GM23338 (cell line): ENCODE results near the gene ALCAM. TPM values are rescaled to one million over a fixed set of nuclear protein-coding genes. Genes with fewer than 3 reads are reported as not detected.

Source experiments
- ATAC-seq: fragments of 200-7000 bp; cut with Tn5 transposase; 3 replicates; pipeline ENCODE4 v1.9.1; 2020
- DNase-seq: peaks from one replicate; pipeline ENCODE4 v3.0.0-alpha.2; 2015; ENCODE audit warnings: low spot score
- H2AFZ ChIP-seq: fragments of 200-600 bp; sonication (generic); 2 replicates; pipeline ENCODE4 v1.8.0; 2016; ENCODE audit warnings: antibody characterized with exemption, mild to moderate bottlenecking, moderate library complexity
- H3F3A ChIP-seq: fragments of 200-600 bp; sonication (generic); replicated peaks from 2 replicates; pipeline ENCODE4 v1.8.0; 2017; ENCODE audit warnings: antibody characterized with exemption, mixed run types, low read depth
- H3K27ac ChIP-seq: fragments of 200-600 bp; sonication (generic); 2 replicates; pipeline ENCODE4 v1.6.1; 2016; ENCODE audit warnings: low read depth
- H3K27me3 ChIP-seq: fragments of 200-600 bp; sonication (generic); 2 replicates; pipeline ENCODE4 v1.8.0; 2016; ENCODE audit warnings: mild to moderate bottlenecking, mixed run types, moderate library complexity; ENCODE audit not compliant: insufficient read depth
- H3K36me3 ChIP-seq: fragments of 200-600 bp; sonication (generic); 2 replicates; pipeline ENCODE4 v1.8.0; 2016; ENCODE audit warnings: mild to moderate bottlenecking; ENCODE audit not compliant: insufficient read depth
- H3K4me1 ChIP-seq: fragments of 200-600 bp; sonication (generic); 2 replicates; pipeline ENCODE4 v1.8.0; 2016; ENCODE audit warnings: mild to moderate bottlenecking, moderate library complexity; ENCODE audit not compliant: insufficient read depth
- H3K4me2 ChIP-seq: fragments of 200-600 bp; sonication (generic); 2 replicates; pipeline ENCODE4 v1.7.1; 2017; ENCODE audit warnings: mixed run types
- H3K4me3 ChIP-seq: fragments of 200-600 bp; sonication (generic); 2 replicates; pipeline ENCODE4 v1.6.1; 2016; ENCODE audit warnings: mixed run types
- H3K79me2 ChIP-seq: fragments of 200-600 bp; sonication (generic); replicated peaks from 2 replicates; pipeline ENCODE4 v1.8.0; 2017; ENCODE audit warnings: mild to moderate bottlenecking; ENCODE audit not compliant: insufficient read depth
- H3K9me2 ChIP-seq: fragments of 200-600 bp; sonication (generic); 2 replicates; pipeline ENCODE4 v1.8.0; 2017; ENCODE audit not compliant: insufficient read depth
- H4K20me1 ChIP-seq: fragments of 200-600 bp; sonication (generic); replicated peaks from 2 replicates; pipeline ENCODE4 v1.8.0; 2017; ENCODE audit warnings: mild to moderate bottlenecking; ENCODE audit not compliant: insufficient read depth
- H3K27ac Mint-ChIP-seq: 2 replicates; pipeline ENCODE4 v1.8.0; 2020; ENCODE audit warnings: inconsistent platforms, mild to moderate bottlenecking, moderate library complexity, mixed read lengths
- H3K27me3 Mint-ChIP-seq: 3 replicates; pipeline ENCODE4 v1.8.0; 2022; ENCODE audit warnings: low read depth, mild to moderate bottlenecking, moderate library complexity, mixed read lengths, inconsistent platforms; ENCODE audit not compliant: insufficient read depth, poor library complexity
- H3K36me3 Mint-ChIP-seq: 3 replicates; pipeline ENCODE4 v1.8.0; 2021; ENCODE audit warnings: low read depth, mild to moderate bottlenecking, inconsistent platforms, moderate library complexity, mixed read lengths
- H3K4me1 Mint-ChIP-seq: 3 replicates; pipeline ENCODE4 v1.8.0; 2020; ENCODE audit warnings: mild to moderate bottlenecking, inconsistent platforms, mixed read lengths
- H3K4me3 Mint-ChIP-seq: 3 replicates; pipeline ENCODE4 v1.8.0; 2021; ENCODE audit warnings: moderate library complexity, mild to moderate bottlenecking, inconsistent platforms, mixed read lengths
- H3K9me3 Mint-ChIP-seq: 3 replicates; pipeline ENCODE4 v1.8.0; 2020; ENCODE audit warnings: moderate library complexity, mild to moderate bottlenecking, inconsistent platforms, mixed read lengths
- CREB1 ChIP-seq: fragments of 250-450 bp; sonication (Bioruptor Pico); IDR thresholded peaks from 2 replicates; pipeline ENCODE4 v1.5.0; 2020; ENCODE audit warnings: low read depth, mild to moderate bottlenecking, moderate library complexity
- CTCF ChIP-seq, 2 experiments: fragments of 200-600 bp in 1 of 2; sonication (generic) in 1 of 2; conservative IDR thresholded peaks; 2 replicates each; pipeline versions ENCODE4 v1.5.1 to v1.6.1; 2016 to 2017; ENCODE audit warnings: antibody characterized with exemption in 2 of 2, low read depth in 2 of 2, mild to moderate bottlenecking in 2 of 2, moderate library complexity in 1 of 2
- ETS1 ChIP-seq: IDR thresholded peaks from 2 replicates; pipeline ENCODE4 v1.6.1; 2016; ENCODE audit warnings: antibody characterized with exemption
- EZH2phosphoT487 ChIP-seq: fragments of 200-600 bp; sonication (generic); IDR thresholded peaks from one replicate; pipeline ENCODE4 v1.8.1; 2018; ENCODE audit warnings: antibody characterized with exemption; ENCODE audit not compliant: unreplicated experiment
- JUNB ChIP-seq: IDR thresholded peaks from one replicate; pipeline ENCODE4 v1.6.1; 2016; ENCODE audit warnings: antibody characterized with exemption; ENCODE audit not compliant: unreplicated experiment
- NANOG ChIP-seq: IDR thresholded peaks from 2 replicates; pipeline ENCODE4 v1.6.1; 2016; ENCODE audit warnings: antibody characterized with exemption, borderline replicate concordance
- POLR2AphosphoS5 ChIP-seq: IDR thresholded peaks from 2 replicates; pipeline ENCODE4 v1.6.1; 2016; ENCODE audit warnings: antibody characterized with exemption, low read depth
- REST ChIP-seq: IDR thresholded peaks from one replicate; pipeline ENCODE4 v1.6.1; 2018; ENCODE audit warnings: antibody characterized with exemption; ENCODE audit not compliant: unreplicated experiment
- STAT1 ChIP-seq: IDR thresholded peaks from one replicate; pipeline ENCODE4 v1.6.1; 2016; ENCODE audit warnings: antibody characterized with exemption; ENCODE audit not compliant: unreplicated experiment
- ZNF114 ChIP-seq: fragments of 250-450 bp; sonication (Bioruptor Pico); IDR thresholded peaks from 2 replicates; pipeline ENCODE4 v1.5.0; 2020; ENCODE audit warnings: mild to moderate bottlenecking, moderate library complexity
- polyA plus RNA-seq: library from polyadenylated mRNA; unstranded; fragments of >200 nt; fragmentation: Nextera tagmentation; extraction: Ambion mirVana; gene quantifications from 2 replicates; pipeline ENCODE4 v1.2.1, GENCODE V29; 2016
- total RNA-seq: library from RNA; depleted of rRNA; stranded (reverse); fragments of >200 nt; shearing (Covaris generic); gene quantifications from 2 replicates; pipeline ENCODE4 v1.2.3, GENCODE V29; 2014

Gene ALCAM
- total and polyA plus RNA-seq, 2 experiments from 2014 or later, result 11.3 to 36.0 TPM

- TF ChIP-seq CREB1 (CRISPR knock-in tag) (no peak), NANOG (no peak), ZNF114 (CRISPR knock-in tag) (no peak), JUNB (no peak), POLR2AphosphoS5 (no peak), ETS1 (no peak), CTCF (conservative IDR thresholded peaks at IDR 0.05; ENCODE audit: low read depth in 2 of 2) (no peak), STAT1 (no peak)
- H3K27me3 ChIP-seq, result no peaks in the 10 kb centered on the region
- H4K20me1 ChIP-seq, result no peaks in the 10 kb centered on the region
- H3K79me2 ChIP-seq, result no peaks in the 10 kb centered on the region
- ATAC-seq (no peak), DNase-seq (no peak)
- Mint-ChIP-seq H3K9me3 (peaks cover 14% of the 10 kb centered on the region), H3K27me3 (no peaks in the 10 kb centered on the region), H3K36me3 (peaks cover 12% of the 10 kb centered on the region; the same call in 2 of the 3 replicates), H3K4me1 (no peaks in the 10 kb centered on the region), H3K27ac (no peak overlapping the region), H3K4me3 (no peak overlapping the region)
- no peaks in the 10 kb centered on the region for H3K4me1 ChIP-seq
- H3F3A ChIP-seq, result no peaks in the 10 kb centered on the region
- no peak overlapping the region for H3K4me3 ChIP-seq
- no peaks in the 10 kb centered on the region for H3K36me3 ChIP-seq
- H3K27ac ChIP-seq, result no peak overlapping the region
- H3K4me2 ChIP-seq, result no peak overlapping the region
- no peak overlapping the region for H2AFZ ChIP-seq
- no peaks in the 10 kb centered on the region for H3K9me2 ChIP-seq
Observed at GRCh38 chr3:105328338-105328730, 38.4 kb upstream of the ALCAM start.

GRCh38 chr3:105332961-105333360 lies 33.7 kb upstream of the ALCAM start:
- H3K79me2 ChIP-seq, result no peaks in the 10 kb centered on the region
- H3K36me3 ChIP-seq, result no peaks in the 10 kb centered on the region
- H4K20me1 ChIP-seq, result no peaks in the 10 kb centered on the region
- no peaks in the 10 kb centered on the region for H3F3A ChIP-seq
- Mint-ChIP-seq H3K27me3 (no peaks in the 10 kb centered on the region), H3K4me3 (no peak overlapping the region), H3K4me1 (peaks cover 6% of the 10 kb centered on the region; the same call in 1 of the 3 replicates), H3K36me3 (peaks cover 12% of the 10 kb centered on the region; the same call in 2 of the 3 replicates), H3K9me3 (peaks cover 15% of the 10 kb centered on the region), H3K27ac (no peak overlapping the region)
- ATAC-seq (no peak), DNase-seq (no peak)
- no peak overlapping the region for H2AFZ ChIP-seq
- no peaks in the 10 kb centered on the region for H3K9me2 ChIP-seq
- H3K27ac ChIP-seq, result no peak overlapping the region
- no peaks in the 10 kb centered on the region for H3K27me3 ChIP-seq
- no peak overlapping the region for H3K4me2 ChIP-seq
- no peak overlapping the region for H3K4me3 ChIP-seq
- TF ChIP-seq REST, result no peak
- TF ChIP-seq ETS1, result no peak
- TF ChIP-seq STAT1, result no peak
- no peak for TF ChIP-seq EZH2phosphoT487
- H3K4me1 ChIP-seq, result 0 out of 2 replicates have a peak, but pooled peaks cover 5% of the 10 kb centered on the region
